BJ (cell line): ENCODE results near the gene FAM89B. TPM values are rescaled to one million over a fixed set of nuclear protein-coding genes. Genes with fewer than 3 reads are reported as not detected.
A peak's percentile ranks its signal among the peaks of the same experiment; 100 is the strongest.

Source experiments
- CTCF ChIA-PET: fragments of 350-600 bp; formaldehyde crosslinking; extraction: SDS; loops from one replicate; lab custom pipeline; 2021; ENCODE audit warnings: antibody characterized with exemption, inconsistent platforms; lab: Yijun Ruan, JAX
- POLR2A ChIA-PET: fragments of 300-600 bp; sonication (Branson Sonifier 250); formaldehyde crosslinking; extraction: SDS; loops from one replicate; lab custom pipeline; 2021; ENCODE audit warnings: antibody characterized with exemption; lab: Charles Lee
- DNase-seq: peaks from one replicate; pipeline ENCODE4 v3.0.0-alpha.2; 2011; ENCODE audit warnings: low read depth
- H3K27me3 ChIP-seq: 2 replicates; pipeline ENCODE4 v1.6.0; 2011; ENCODE audit warnings: low read length; ENCODE audit not compliant: control insufficient read depth, insufficient read depth
- H3K36me3 ChIP-seq: 2 replicates; pipeline ENCODE4 v1.5.1; 2011; ENCODE audit warnings: low read length; ENCODE audit not compliant: control insufficient read depth, insufficient read depth
- H3K4me3 ChIP-seq: 2 replicates; pipeline ENCODE4 v1.5.1; 2011; ENCODE audit warnings: low read depth, mild to moderate bottlenecking, control low read depth, low read length
- polyA plus RNA-seq: library from polyadenylated mRNA; depleted of rRNA; stranded (reverse); fragments of >200 nt; gene quantifications from 2 replicates; pipeline ENCODE4 v1.2.3, GENCODE V29; 2011
- TF ChIP-seq, protein P1 (sequence below): IDR thresholded peaks from 2 replicates; pipeline ENCODE4 v1.5.1; 2011; ENCODE audit warnings: low read depth, mild to moderate bottlenecking, control low read depth, inconsistent platforms, low read length, moderate library complexity; ENCODE audit not compliant: insufficient read depth

Gene FAM89B
- polyA plus RNA-seq, 1 experiment: 56.9 TPM

DNA sequence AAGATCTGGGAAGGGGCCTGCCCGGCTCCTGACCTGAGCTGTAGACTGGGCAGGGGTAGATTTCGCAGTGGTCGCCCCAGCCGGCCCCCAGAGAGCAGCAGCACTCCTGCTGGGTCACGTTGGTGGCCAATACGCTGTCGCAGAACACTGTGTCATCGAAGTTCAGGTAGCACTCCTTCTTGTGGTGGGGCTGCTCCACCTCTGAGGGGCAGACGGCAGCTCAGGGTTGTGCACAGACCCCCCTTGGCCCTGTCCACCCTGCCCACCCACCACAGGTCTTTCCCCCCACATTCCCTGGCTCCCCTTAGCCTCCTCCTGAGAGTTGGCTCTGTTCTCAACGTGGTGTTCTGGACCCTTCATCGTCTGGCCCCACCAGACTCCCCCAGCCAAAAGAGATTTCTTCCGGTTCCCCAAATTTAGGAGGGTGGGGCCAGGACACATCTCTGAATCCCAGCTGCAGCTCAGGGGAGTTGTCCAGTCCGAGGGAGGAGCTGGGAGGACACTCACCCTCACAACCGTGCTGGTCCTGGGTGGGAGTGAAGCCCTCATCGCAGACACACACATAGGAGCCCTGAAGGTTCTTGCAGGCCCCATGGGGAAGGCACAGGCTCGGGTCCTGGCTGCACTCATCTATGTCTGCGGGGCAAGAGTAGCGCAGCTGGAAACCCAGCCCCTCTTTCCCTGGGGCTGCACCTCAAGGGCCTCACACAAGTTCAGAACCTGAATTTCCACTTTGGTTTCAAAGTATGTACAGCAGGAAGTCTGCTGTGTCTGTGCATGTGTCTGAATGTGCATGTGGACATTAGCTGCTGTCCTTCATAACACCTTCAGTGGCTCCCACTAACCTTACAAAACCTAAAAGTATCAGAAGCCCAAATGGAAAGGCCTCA is 31.0 kb upstream of the FAM89B start:
- H3K4me3 ChIP-seq: peak overlapping the region; percentile 18
- TF ChIP-seq, protein P1, sequence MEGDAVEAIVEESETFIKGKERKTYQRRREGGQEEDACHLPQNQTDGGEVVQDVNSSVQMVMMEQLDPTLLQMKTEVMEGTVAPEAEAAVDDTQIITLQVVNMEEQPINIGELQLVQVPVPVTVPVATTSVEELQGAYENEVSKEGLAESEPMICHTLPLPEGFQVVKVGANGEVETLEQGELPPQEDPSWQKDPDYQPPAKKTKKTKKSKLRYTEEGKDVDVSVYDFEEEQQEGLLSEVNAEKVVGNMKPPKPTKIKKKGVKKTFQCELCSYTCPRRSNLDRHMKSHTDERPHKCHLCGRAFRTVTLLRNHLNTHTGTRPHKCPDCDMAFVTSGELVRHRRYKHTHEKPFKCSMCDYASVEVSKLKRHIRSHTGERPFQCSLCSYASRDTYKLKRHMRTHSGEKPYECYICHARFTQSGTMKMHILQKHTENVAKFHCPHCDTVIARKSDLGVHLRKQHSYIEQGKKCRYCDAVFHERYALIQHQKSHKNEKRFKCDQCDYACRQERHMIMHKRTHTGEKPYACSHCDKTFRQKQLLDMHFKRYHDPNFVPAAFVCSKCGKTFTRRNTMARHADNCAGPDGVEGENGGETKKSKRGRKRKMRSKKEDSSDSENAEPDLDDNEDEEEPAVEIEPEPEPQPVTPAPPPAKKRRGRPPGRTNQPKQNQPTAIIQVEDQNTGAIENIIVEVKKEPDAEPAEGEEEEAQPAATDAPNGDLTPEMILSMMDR: no peak
- POLR2A ChIA-PET: interaction anchor here (0.6 kb wide), 1 partner anchor 123 kb away, joined by 3 read pairs; no protein-coding TSS in a partner anchor
- DNase-seq: no peak
- CTCF ChIA-PET: interaction anchor here (0.6 to 5.7 kb wide), 20 partner anchors 11 to 310 kb away, joined by 3 to 134 read pairs (median 10); partner anchors contain the start of genes EHBP1L1, FAM89B, KCNK7 and LTBP3
- no peaks in the 10 kb centered on the region for H3K27me3 ChIP-seq
- H3K36me3 ChIP-seq: peaks cover 56% of the 10 kb centered on the region

DNA sequence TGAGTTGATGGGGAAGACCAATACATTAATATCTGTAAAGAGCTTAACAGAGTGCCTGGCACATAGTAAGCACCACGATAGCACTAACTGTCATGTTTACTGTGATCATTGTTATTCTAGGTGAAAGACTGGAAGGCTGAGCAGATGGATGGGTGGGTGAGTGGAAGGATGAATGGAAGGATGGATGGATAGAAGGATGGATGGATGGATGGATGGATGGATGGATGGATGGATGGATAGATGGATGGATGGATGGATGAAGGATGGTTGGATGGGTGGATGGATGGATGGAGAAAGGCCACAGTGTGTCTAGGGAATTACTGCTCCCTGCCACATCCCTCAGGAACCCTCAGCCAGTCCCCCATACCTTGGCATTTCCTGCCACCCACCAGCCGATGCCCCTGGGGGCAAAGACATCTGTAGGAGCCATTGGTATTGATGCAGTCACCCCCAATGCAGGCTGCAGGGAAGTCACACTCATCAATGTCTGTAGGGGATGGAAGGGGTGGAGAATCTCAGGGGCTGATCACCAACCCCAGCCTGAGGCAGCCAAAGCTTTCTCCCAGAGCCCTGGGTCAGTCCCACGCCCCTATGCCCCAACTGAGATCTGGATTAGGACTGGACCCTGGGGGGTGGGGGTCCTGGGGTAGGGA is 29.5 kb upstream of the FAM89B start:
- CTCF ChIA-PET: interaction anchor here (0.6 to 5.7 kb wide), 6 partner anchors 9 to 61 kb away, joined by 3 to 134 read pairs (median 28); partner anchors contain the start of genes FAM89B, KCNK7, LTBP3 and ZNRD2
- Histone ChIP-seq H3K4me3 (no peak overlapping the region), H3K27me3 (no peaks in the 10 kb centered on the region), H3K36me3 (peaks cover 57% of the 10 kb centered on the region)
- POLR2A ChIA-PET: no interaction called here
- TF ChIP-seq, protein P1: no peak
- no peak for DNase-seq

DNA sequence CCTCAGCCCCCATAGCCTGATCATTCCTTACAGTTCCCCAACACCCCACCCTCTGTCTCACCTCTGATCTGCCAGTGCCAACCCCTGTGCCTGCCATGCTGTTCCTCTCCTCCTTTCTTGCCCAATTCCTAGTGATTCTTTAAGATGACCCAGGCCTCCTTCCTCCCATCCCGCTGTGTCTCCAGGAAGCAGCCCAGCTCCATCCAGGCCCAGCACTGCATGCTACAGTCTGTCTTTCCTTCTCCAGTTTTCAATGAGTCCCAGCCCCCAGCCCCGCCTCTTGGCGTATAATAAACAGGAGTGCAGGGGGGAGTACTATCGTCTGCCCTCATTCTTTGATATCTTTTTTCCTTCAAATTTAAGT is 26.5 kb upstream of the FAM89B start:
- H3K4me3 ChIP-seq: no peak overlapping the region
- TF ChIP-seq, protein P1: no peak
- POLR2A ChIA-PET: no interaction called here
- CTCF ChIA-PET: interaction anchor here (1.2 kb wide), 1 partner anchor 24 kb away, joined by 3 read pairs; the partner anchor contains the start of gene ZNRD2
- no peak for DNase-seq
- peaks cover 54% of the 10 kb centered on the region for H3K36me3 ChIP-seq
- H3K27me3 ChIP-seq: no peaks in the 10 kb centered on the region

DNA sequence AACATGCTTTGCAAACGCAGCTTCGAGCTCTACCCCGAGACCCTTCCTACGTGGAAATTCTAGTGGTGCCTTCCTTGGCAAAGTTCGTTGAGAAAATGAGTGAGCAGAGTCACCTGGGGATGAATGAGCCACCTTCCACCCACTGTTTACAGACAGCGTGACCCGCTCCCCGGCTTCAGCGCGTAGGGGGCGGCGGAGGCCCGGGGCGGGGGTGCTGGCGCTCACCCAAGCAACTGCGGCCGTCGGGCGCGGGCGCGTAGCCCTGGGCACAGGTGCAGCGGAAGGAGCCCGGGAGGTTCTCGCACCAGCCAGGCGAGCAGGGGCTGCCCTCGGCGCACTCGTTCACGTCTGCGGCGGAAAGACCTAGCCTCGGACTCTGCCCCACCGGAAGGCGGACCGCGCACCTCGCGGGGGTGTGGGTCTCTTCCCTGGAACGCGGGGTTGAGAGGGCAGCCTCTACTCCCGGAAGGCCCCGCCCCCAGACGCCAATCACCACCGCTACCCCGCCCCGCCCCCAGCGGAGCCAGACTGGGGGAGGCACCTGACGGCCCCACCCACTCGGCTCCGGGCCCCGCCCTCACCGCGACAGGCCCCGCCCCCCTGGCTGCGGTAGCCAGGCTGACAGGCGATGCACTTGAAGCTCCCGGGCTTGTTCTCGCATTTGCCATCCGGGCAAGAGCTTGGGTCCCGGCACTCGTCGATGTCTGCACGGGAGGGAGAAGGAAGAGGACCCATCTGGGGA is 25.9 kb upstream of the FAM89B start:
- Histone ChIP-seq H3K27me3 (no peaks in the 10 kb centered on the region), H3K36me3 (peaks cover 59% of the 10 kb centered on the region), H3K4me3 (no peak overlapping the region)
- TF ChIP-seq, protein P1: no peak
- ChIA-PET CTCF (interaction anchor here (1.2 kb wide), 1 partner anchor 24 kb away, joined by 3 read pairs; the partner anchor contains the start of gene ZNRD2), POLR2A (no interaction called here)
- no peak for DNase-seq
